Caco-2 (cell line): ENCODE results near the gene ANKS3. TPM values are rescaled to one million over a fixed set of nuclear protein-coding genes. Genes with fewer than 3 reads are reported as not detected.

Experiments used
- BruUV-seq: library from RNA; stranded (reverse); fragments of 400-500 nt; replicated peaks from 2 replicates; lab custom pipeline; 2021; lab: Mats Ljungman, UMichigan
- CTCF ChIA-PET: fragments of 300-600 bp; sonication (Branson Sonifier 250); formaldehyde crosslinking; loops from one replicate; lab custom pipeline; 2022; ENCODE audit warnings: antibody characterized with exemption; lab: Charles Lee
- POLR2A ChIA-PET: fragments of 300-600 bp; sonication (Branson Sonifier 250); formaldehyde crosslinking; loops from one replicate; lab custom pipeline; 2022; ENCODE audit warnings: antibody characterized with exemption; lab: Charles Lee
- DNase-seq, 2 experiments: peaks; one replicate each; pipeline versions ENCODE4 v3.0.0 to v3.0.0-alpha.2; 2020 to 2022
- H3K27me3 ChIP-seq: replicated peaks from 2 replicates; pipeline ENCODE4 v1.6.0; 2011; ENCODE audit warnings: low read length; ENCODE audit not compliant: control insufficient read depth, insufficient read depth
- H3K36me3 ChIP-seq: 2 replicates; pipeline ENCODE4 v1.5.1; 2011; ENCODE audit warnings: low read length; ENCODE audit not compliant: control insufficient read depth, insufficient read depth
- H3K4me1 ChIP-seq: fragments of 250-450 bp; sonication (Bioruptor Pico); 2 replicates; pipeline ENCODE4 v1.5.1; 2020; ENCODE audit warnings: mild to moderate bottlenecking
- H3K4me3 ChIP-seq: 2 replicates; pipeline ENCODE4 v1.5.1; 2011; ENCODE audit warnings: low read depth, mild to moderate bottlenecking, control low read depth, low read length
- H3K9me3 ChIP-seq: fragments of 250-450 bp; sonication (Bioruptor Pico); 2 replicates; pipeline ENCODE4 v1.5.1; 2020; ENCODE audit warnings: mild to moderate bottlenecking, moderate library complexity
- H3K27ac Mint-ChIP-seq: one replicate; pipeline ENCODE4 v1.8.0; 2022; ENCODE audit warnings: mixed read lengths; ENCODE audit not compliant: unreplicated experiment
- H3K27me3 Mint-ChIP-seq: one replicate; pipeline ENCODE4 v1.8.0; 2022; ENCODE audit warnings: mixed read lengths; ENCODE audit not compliant: insufficient read depth, unreplicated experiment
- H3K36me3 Mint-ChIP-seq: one replicate; pipeline ENCODE4 v1.8.0; 2022; ENCODE audit warnings: mild to moderate bottlenecking, mixed read lengths; ENCODE audit not compliant: insufficient read depth, unreplicated experiment
- H3K4me1 Mint-ChIP-seq: one replicate; pipeline ENCODE4 v1.8.0; 2022; ENCODE audit warnings: low read depth, mixed read lengths; ENCODE audit not compliant: unreplicated experiment
- H3K4me3 Mint-ChIP-seq: one replicate; pipeline ENCODE4 v1.8.0; 2022; ENCODE audit warnings: mild to moderate bottlenecking, moderate library complexity, mixed read lengths; ENCODE audit not compliant: unreplicated experiment
- H3K9me3 Mint-ChIP-seq: one replicate; pipeline ENCODE4 v1.8.0; 2022; ENCODE audit warnings: mixed read lengths; ENCODE audit not compliant: unreplicated experiment
- intact Hi-C: fragments of 100-400 bp; cut with micrococcal nuclease; formaldehyde crosslinking; loops from one replicate; pipeline ENCODE4 v1.10.0; 2022; ENCODE audit not compliant: unreplicated experiment
- total RNA-seq: library from RNA; stranded (reverse); gene quantifications from 2 replicates; pipeline ENCODE4 v1.2.3, GENCODE V29; 2022
- TF ChIP-seq, protein P1 (sequence below), 2 experiments: fragments of 200-600 bp in 1 of 2; IDR thresholded peaks; 1 replicate in 1 of 2; 2 replicates in 1 of 2; pipeline versions ENCODE4 v1.5.1 to v1.8.0; 2011 to 2022; ENCODE audit warnings: antibody characterized with exemption in 1 of 2, control low read depth in 1 of 2, inconsistent platforms in 1 of 2, low read depth in 1 of 2, low read length in 1 of 2, mild to moderate bottlenecking in 1 of 2, moderate library complexity in 1 of 2; ENCODE audit not compliant: insufficient read depth in 1 of 2, severe bottlenecking in 1 of 2, unreplicated experiment in 1 of 2

ANKS3 gene
- total RNA-seq, 1 experiment from 2014 or later: 28.1 TPM

DNA sequence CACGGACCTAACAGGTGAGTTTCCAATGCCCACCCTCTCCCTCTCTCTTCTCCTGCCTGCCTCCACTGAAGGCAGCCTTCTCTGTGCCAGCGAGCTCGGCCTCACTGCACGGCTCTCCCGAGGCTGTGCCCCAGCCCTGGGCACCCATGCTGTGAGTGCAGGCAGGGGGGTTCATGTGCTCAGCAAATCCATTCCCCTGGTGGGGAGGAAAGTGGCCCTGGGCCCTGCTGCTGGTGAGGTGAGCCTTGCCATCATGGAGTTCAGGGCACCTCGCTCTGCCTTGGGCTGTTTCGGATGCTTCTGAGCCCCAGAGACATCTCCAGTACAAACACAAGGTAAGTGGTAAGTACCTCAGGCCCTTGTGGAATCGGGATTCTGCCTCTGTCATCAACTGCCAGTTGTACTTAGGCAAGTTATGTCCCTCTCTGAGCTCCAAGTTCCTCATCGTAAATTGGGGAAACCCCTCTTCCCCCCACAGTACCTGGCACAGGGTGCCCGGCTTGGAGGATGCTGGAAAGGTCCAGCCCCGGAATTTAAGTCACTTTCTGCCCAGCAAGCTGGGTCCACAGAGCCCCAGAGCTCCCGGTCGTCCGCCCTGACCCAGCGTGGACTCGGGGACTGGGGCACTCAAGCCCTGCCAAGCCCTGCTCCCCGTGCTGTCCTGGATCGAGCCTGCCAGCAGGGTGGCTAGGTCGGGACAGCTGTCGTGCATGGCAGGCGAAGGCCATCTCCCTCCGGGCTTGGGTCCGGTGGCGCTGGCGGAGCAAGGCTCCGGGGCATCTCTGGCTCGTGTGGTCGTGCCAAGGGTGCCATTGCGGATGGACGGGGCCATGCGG is 41.4 kb downstream of the ANKS3 start:
- BruUV-seq: TSS peak; percentile 39
- POLR2A ChIA-PET: interaction anchor here (2.1 kb wide), 1 partner anchor 42 kb away, joined by 11 read pairs; the partner anchor contains the start of genes ANKS3 and DNAAF8

GRCh38 chr16:4691666-4692412 is 42.2 kb downstream of the ANKS3 start:
- ChIA-PET CTCF (interaction anchor here (0.6 kb wide), 1 partner anchor 9 kb away, joined by 3 read pairs; no protein-coding TSS in a partner anchor), POLR2A (interaction anchor here (0.5 kb wide), 1 partner anchor 153 kb away, joined by 3 read pairs; the partner anchor contains the start of gene CDIP1)
- no TSS peak for BruUV-seq
- DNase-seq: peak in 1 of 2 experiments; percentile 30
- Mint-ChIP-seq H3K4me1 (no peaks in the 10 kb centered on the region), H3K27ac (no peak overlapping the region), H3K27me3 (no peaks in the 10 kb centered on the region), H3K4me3 (peak overlapping the region; percentile 35), H3K9me3 (no peaks in the 10 kb centered on the region), H3K36me3 (peaks cover 36% of the 10 kb centered on the region)
- intact Hi-C loops: loop anchor here (2.0 to 5.0 kb wide), 3 partner anchors 75 to 265 kb away; partner anchors contain the start of genes ROGDI and ZNF500
- no peaks in the 10 kb centered on the region for H3K9me3 ChIP-seq
- no peaks in the 10 kb centered on the region for H3K27me3 ChIP-seq
- no peak overlapping the region for H3K4me3 ChIP-seq
- H3K36me3 ChIP-seq: no peaks in the 10 kb centered on the region; the same call in 1 of the 2 replicates
- TF ChIP-seq, protein P1, sequence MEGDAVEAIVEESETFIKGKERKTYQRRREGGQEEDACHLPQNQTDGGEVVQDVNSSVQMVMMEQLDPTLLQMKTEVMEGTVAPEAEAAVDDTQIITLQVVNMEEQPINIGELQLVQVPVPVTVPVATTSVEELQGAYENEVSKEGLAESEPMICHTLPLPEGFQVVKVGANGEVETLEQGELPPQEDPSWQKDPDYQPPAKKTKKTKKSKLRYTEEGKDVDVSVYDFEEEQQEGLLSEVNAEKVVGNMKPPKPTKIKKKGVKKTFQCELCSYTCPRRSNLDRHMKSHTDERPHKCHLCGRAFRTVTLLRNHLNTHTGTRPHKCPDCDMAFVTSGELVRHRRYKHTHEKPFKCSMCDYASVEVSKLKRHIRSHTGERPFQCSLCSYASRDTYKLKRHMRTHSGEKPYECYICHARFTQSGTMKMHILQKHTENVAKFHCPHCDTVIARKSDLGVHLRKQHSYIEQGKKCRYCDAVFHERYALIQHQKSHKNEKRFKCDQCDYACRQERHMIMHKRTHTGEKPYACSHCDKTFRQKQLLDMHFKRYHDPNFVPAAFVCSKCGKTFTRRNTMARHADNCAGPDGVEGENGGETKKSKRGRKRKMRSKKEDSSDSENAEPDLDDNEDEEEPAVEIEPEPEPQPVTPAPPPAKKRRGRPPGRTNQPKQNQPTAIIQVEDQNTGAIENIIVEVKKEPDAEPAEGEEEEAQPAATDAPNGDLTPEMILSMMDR (IDR thresholded peaks at IDR 0.05; ENCODE audit: insufficient read depth in 1 of 2, low read depth in 1 of 2, low read length in 1 of 2, severe bottlenecking in 1 of 2, unreplicated experiment in 1 of 2): no peak
- H3K4me1 ChIP-seq: 0 out of 2 replicates have a peak, but pooled peaks cover 6% of the 10 kb centered on the region

More for the DNA sequence above, 41.4 kb downstream of the ANKS3 start:
- no peaks in the 10 kb centered on the region for H3K27me3 ChIP-seq
- H3K9me3 Mint-ChIP-seq: no peaks in the 10 kb centered on the region
- intact Hi-C loops: loop anchor here (2.0 to 5.0 kb wide), 3 partner anchors 74 to 264 kb away; partner anchors contain the start of genes ROGDI and ZNF500
- H3K9me3 ChIP-seq: no peaks in the 10 kb centered on the region
- DNase-seq: peak in 1 of 2 experiments; percentile 34
- peak overlapping the region; percentile 76 for H3K4me3 Mint-ChIP-seq
- CTCF ChIA-PET: interaction anchor here (0.6 to 1.1 kb wide), 2 partner anchors 10 to 42 kb away, joined by 3 read pairs; partner anchors contain the start of genes ANKS3 and DNAAF8
- H3K27me3 Mint-ChIP-seq: no peaks in the 10 kb centered on the region
- peak overlapping the region; percentile 77 for H3K4me3 ChIP-seq
- no peak overlapping the region for H3K27ac Mint-ChIP-seq
- H3K36me3 ChIP-seq: no peaks in the 10 kb centered on the region; the same call in 1 of the 2 replicates
- H3K36me3 Mint-ChIP-seq: peaks cover 38% of the 10 kb centered on the region
- 0 out of 2 replicates have a peak, but pooled peaks cover 6% of the 10 kb centered on the region for H3K4me1 ChIP-seq
- no peaks in the 10 kb centered on the region for H3K4me1 Mint-ChIP-seq
- TF ChIP-seq, protein P1 (IDR thresholded peaks at IDR 0.05; ENCODE audit: insufficient read depth in 1 of 2, low read depth in 1 of 2, low read length in 1 of 2, severe bottlenecking in 1 of 2, unreplicated experiment in 1 of 2): no peak
